ENCODE data around the gene DLX5. TPM values are rescaled to one million over a fixed set of nuclear protein-coding genes. Genes with fewer than 3 reads are reported as not detected.

DLX5 gene
- polyA plus RNA-seq, 3 donors, result 0.16 TPM; not detected in 1

DNA sequence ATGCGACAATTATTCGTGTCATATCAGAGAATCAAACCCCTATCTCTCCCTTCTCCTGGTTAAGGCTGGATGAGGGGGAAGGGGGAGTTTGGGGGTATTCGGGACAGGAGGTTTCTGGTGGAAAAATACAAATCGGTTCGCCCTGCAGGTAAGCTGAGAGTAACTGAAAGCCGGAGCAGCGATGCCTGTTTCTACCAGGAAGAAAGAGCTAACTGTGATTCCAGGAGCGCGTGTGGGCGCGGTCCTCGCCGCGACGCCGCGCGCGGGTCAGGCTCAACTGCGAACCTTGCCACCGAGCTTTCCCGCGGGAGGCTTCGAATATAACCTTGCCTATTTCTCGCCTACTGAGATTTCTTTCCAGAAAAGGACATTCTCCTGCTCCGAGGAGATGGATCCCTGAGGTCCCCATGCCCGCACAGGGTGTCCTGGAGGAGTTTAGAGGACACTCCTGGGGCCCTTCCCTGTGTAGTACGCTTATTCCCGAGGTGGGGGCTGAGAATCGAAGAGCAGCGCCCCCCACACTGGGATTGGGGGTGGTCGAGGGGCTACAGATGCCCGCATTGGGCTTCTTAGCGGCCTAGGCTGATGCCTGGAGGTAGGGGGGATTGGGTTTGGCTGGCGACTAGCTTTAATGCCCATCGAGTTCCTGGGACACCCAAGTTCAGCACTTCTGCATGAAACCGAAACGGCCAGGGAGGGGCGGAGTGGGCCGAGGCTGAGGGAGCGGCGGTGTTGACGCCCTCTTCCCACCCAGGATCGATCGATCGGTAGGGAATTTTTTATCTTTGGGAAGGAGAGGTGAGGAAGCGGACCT is 32.2 kb downstream of the DLX5 start:
- no peak for DNase-seq

DNA sequence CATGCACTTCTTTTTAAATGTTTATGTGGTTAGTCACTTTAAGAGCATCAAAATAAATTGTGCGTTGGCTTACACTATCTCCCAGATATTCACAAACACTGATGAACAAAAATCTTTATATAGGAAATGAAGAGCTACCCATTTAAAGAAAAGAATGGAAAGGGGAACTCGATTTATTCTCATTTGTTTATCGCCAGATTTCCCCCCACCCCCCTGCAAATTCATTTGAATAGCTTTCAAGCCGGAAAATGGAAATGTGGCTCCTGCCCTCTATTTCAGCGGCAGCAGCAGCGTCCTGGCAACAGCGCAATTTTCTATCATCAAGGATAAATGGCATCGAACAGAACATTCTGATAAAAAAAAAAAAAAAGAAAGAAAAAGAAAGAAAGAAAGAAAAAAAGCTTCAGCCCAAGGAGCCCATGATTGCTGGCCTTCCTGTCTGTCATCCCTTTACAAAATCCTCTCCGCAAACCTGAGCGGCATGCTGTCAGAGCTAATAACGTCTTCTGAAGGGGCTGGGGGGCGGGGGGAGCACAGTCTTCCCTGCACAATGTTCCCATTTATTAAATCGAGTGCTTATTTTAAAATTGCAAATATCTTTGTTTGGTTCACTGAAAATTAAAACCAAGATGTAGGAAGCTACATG is 33.0 kb downstream of the DLX5 start:
- DNase-seq, result no peak

DNA sequence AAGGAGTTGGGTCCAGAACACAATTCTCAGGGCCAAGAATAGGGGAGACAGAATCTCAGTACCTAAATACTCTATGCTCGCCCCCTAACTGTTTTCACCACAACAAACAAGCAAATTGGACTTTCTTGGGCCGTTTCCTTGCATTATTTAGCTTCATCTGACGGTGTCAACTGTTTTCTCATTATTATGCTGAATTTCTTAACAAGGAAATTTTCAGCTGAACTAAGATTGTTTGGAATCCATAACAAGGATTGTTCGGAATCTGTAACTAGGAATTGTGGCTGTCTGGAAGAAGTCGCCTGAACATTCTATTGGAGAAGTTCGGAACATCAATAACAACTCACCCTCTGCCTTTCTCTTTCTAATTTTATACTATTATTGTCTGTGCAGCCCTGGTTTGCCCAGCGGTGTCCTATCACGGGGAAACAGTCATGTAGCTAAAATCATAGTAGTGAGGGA is 34.7 kb downstream of the DLX5 start:
- no peak for DNase-seq

DNA sequence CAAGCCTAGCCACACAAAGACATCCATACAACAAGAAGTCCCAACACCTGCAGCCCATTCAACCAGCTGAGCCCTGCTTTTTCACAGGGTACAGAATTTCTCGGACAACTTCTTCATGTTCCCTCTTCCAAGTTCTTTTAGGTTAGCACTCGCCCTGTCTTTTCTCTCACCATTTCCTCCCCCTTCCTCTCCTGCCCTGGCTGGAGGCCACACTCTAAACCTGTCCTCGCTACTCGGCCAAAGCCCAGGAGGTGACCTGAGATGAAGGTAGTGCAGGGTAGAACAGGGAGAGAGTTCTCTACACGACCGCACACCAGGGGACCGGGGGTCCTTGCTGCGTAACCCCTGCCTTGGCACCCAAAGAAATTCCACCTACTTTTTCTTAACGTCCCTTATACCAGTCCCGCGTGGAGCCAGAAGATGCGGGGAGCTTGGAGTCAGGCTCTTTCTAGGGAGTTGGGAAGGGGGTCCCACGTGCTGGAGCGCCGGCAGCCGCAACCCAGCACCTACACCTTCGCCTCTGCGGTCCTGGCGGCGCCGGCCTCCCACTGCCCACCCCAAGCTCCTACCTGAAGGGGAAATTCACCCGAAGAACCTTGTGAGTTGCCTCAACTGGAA is 35.3 kb downstream of the DLX5 start:
- DNase-seq, result no peak

DNA sequence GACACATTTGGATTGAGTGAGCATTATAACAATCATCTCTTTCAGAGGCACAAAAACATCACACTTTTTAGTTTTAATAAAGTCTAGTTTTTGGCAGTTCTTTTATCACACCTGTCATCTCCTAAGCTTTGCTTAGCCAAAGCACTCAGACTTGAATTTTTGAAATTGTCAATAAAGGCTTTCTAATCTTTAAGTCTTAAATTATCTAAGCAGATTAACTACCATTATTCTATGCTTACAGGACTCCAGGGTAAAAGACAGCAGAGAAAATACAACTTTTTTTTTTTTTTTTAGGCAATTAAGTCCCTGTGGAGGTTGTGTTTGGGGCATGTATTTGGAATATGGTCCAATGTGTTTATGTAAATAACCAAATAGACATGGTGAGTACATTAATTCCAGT is 36.9 kb downstream of the DLX5 start:
- no peak for DNase-seq

DNA sequence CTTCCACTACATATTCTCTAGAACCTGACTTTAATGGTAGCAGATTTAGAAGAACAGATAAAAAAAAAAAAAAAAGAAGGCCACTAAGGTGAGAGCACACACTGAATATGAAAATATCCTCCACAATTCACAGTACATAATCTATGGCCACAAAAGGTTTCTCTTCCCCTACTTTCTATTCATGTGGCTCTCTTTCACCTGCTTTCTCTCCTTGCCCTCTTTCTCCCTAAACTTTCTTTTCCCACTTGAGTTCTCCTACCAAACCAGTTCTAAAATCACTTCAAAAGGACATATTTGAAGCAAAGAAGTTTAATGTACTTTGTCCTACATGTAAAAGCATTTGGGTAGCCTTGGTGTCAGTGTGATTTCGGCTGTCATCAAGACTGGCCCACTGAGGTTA is 37.7 kb downstream of the DLX5 start:
- DNase-seq, result no peak

DNA sequence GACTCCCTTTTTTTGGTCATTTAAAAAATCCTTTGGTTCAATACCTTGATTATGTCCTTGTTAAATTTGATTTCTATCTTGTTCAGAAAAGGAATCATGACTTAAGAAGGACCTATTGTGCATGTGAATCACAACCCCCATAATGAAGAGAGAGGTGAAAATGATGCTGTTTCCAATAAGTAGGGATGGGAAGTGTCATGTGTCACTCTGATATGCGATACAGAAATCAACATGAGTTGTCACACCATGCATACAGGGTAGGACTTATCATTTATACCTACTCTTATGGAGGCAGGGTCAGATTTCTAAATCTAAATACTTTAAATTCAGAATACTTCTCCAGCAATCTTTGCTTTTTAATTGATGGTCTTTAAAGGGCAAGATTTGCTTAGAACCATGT is 38.6 kb downstream of the DLX5 start:
- no peak for DNase-seq

DNA sequence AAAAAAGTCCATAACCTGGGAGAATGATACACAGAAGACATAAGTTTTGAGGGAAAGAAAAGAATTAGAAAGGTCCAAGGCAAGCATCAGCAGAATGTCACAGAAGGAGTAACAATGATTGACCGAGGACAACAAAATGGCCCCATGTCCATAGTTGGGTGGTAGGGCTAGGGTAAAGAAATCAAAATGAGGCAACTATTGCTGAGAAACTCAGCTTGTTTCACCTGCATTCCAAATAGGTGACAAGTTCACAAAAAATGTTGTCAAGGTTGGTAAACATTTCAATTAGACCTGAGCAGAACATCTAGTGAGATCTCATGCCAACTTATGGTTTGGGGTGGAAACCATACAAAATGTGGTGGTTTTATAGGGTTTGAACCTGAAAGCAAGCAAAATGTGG is 42.0 kb downstream of the DLX5 start:
- no peak for DNase-seq

DNA sequence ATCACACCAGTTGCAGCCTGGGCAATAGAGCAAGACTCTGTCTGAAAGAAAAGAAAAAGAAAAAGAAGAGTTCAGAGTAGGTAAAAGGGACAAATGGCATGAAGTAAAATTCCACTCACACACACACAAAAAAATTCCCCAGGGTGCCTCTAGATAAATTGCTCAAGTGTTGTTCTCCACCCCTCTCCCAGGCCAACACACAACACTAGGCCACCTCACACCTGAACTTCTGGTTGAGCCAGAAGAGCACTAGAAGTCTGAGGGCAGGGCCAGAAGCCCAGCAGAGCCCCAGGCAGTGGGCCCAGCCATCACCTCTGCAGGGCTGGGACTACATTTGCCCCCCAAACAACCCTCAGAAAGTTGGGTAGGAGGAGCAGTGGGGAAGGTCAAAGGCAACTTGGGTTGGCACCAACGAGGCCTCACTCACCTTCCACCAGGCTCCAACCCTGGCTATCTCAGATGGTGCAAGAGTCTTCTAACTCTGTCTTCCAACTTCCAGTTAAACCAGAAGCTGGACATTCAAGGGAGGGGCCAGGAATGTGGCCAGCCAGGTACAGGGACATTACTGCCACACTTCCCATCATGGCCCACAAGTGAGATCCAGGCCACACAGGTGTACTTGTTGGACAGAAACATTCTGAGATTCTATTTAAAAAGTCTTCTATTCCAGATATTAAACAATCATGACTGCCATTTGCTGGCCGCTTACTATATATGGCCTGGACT is 44.9 kb downstream of the DLX5 start:
- no peak for DNase-seq

DNA sequence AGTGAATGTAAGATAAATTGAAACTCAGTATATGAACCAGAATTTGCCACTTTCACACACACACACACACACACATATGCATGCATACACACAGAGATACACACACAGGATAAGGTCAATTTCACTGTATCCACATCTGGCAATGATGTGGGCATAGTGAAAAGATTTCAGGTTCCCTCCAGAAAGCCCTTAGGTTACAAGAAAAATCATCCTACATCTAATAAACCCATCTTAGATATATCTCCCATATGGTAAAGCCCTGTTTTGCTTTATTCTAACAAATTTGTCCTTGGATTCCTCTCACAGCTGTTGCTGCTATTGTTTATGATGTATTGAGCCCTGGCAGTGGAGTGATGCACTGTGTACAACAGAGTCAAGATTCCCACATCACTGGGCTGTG is 47.2 kb downstream of the DLX5 start:
- no peak for DNase-seq

DNA sequence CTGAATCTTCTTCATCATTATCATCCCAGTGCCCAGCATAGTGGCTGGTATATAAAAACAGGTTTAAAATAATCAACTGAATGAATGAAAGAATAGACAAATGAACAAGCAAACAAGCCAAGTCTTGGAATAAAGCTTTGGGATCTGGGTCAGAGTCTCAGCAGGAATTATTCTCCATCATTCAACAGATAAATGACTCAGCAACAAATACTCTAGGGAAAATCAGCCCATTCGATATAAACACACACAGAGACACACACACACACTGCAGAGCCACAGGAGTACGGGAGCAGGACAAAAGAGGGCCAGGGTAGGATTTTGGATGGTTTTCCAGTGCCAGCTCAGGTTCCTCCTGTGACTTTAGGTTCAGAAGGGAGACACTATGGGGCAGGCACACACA is 48.5 kb downstream of the DLX5 start:
- DNase-seq, result no peak

DNA sequence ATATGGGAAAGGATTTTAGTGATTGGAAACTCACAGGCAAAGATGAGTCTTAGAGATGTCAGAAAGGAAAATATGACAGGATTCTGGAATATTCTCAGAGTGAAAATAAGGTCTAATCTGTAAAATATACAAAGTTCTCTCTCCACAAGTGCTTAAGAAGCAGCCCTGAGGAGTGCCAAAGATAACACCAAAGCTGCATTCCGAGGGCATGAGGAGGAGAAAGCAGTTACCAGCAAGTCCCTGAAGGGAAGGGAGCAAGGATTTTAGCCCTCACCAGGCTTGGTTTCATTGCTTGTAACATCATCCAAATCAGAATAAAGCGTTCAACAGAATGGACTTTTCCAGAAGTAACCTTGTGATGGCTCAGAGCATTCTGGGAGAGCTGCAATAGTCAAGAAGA is 50.6 kb downstream of the DLX5 start:
- no peak for DNase-seq

DNA sequence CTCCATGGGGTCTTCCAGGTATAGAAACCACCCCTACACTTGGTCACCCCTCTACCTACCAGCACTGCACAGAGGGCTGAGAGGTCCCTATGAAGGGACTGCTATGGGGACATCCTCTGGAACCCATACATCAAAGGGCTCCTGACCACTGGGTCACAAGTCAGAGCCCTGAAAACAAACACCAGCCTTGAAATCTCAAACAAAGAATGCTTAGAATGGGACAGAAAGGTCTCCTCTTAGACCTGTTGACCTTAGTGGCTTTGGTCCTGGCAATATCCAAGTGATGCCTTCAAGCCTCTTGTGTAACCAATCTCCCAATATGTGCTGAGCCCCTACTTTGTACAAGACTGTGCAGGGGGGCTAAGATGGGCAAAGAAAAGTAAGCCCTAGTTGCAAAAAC is 53.9 kb downstream of the DLX5 start:
- no peak for DNase-seq

Other genes starting within 250 kb of the DLX5 start
- not detected for gene DLX6, start 19.3 kb downstream of the DLX5 start, polyA plus RNA-seq (ENCODE audit: insufficient read length in 3 of 3)
- gene SDHAF3, start 92.9 kb upstream of the DLX5 start, polyA plus RNA-seq (ENCODE audit: insufficient read length in 3 of 3), result 10 to 100 TPM; 42.1 to 45.3 (median 43.3) TPM

Data from renal pelvis (tissue), 4 donors.